Stimulated activated CD4-positive, alpha-beta T cell treated with anti-CD3 and anti-CD28 coated beads, TNF-alpha, amount 100 ng/mL, for 4 hours (primary cell): ENCODE data around the gene COL8A1.

ENCODE experiments used
- DNase-seq, 3 experiments: peaks; one replicate each; pipeline ENCODE4 v3.0.0-alpha.2; 2020; ENCODE audit warnings: low read depth in 3 of 3

COL8A1 gene

DNA sequence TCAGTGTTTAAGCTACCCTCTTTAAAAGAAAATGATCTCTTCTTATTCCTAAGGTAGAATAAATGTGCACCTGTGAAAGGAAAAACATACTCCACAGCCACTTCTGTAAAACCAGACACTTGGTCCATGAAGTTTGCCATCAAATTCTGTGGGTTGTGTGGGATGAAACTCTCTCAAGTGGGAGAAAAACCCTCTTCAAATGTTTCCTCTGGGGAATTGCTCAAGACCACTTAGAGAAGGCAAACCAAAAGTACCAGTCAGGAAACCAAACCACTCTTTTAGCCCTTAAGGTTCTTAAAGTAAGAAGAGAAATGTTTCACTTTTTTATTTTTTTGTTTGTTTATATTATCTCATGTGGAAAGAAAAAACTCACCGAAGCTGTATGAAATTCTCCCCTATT lies 1.2 kb downstream of the COL8A1 start:
- DNase-seq = no peak

DNA sequence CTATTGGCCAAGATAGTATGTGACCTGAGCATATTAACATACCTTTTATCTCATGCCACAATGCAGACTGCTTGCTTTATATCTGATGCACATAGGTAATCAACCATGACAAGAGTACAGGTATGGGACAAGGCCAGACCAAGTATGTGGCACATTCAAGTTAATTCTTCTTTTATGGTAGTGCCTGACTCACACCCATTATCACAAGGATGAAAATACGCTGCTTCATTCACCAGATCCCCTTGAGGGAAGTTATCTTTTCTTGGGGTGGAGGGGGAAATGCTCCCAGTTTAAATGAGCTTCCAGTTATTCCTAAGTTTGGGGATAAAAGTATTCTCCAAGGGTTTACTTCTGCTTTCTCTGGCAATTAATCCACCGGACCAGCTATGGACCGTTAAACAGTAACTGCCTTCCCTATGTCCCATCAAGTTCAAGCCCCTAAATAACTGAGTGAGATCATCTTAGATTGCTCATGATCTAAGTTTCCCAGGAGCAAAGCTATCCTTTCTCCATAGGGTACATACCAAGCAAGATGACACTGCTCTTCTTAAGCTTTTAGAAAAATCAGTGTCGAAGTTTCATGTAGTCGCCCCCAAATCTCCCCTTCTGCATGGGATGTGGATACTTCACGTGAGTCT lies 1.9 kb downstream of the COL8A1 start:
- no peak for DNase-seq

GRCh38 chr3:99641480-99641879 lies 3.1 kb downstream of the COL8A1 start:
- DNase-seq = no peak

DNA sequence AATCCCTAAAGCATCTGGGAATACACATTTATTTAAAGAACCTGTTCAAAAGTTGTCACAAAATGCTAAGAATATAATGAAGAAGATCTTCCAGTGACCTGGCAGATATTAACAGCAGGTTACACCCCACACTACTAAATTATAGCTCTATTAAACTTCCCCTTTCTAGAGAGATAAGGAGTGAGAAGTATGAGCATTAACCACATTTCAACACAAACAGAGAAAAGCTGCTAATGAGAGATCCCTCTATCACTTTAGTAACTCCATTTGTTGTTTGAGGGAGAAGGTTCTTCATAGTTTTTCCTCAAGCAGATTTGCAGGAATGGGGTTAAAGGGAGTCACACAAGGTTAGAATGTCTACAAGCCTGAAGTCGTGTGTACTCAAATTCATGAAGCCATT lies 3.6 kb downstream of the COL8A1 start:
- DNase-seq = no peak

DNA sequence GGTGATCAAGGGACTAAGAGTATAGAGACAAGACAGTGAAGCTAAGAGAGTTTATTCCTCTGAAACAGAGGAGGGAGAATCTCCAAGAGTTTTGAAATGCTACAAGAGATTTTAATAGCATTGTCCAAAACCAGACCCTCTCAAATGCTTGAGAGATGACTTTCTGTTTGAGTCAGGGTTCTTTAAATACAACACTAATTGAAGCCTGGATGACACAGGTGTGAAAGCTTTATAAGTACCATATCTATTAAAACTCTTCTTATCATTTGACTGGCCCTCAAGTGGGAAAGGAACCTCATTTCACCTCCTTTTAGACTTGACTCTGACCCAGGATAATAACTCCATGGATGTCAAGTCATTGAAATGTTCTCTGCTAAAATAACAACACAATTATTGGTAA lies 5.6 kb downstream of the COL8A1 start:
- DNase-seq = no peak

DNA sequence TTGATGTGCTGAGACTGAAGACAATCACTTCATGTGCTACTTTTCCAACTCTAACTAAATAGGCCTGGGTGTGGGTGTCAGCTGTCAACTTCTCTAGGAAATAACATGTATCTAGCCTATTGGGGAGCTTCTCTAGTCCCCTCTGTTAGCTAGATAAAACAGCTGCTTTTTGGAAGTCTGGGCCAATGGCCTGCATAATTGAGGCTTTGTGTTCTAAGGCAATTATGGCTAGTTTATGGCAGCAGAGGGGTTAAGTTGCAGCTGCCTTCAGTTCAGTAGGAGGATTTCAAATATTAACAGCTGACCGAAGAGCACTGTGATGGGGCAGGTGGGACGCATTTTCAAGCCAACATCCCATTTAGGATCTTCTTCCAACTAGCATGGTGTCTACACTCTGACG lies 6.4 kb downstream of the COL8A1 start:
- no peak for DNase-seq

- DNase-seq = no peak
These were observed 7.1 kb downstream of the COL8A1 start for GRCh38 chr3:99645277-99646106.

GRCh38 chr3:99646107-99646435 lies 7.7 kb downstream of the COL8A1 start:
- DNase-seq = no peak

- DNase-seq = no peak
These were observed 8.7 kb downstream of the COL8A1 start for GRCh38 chr3:99647081-99647480.

DNA sequence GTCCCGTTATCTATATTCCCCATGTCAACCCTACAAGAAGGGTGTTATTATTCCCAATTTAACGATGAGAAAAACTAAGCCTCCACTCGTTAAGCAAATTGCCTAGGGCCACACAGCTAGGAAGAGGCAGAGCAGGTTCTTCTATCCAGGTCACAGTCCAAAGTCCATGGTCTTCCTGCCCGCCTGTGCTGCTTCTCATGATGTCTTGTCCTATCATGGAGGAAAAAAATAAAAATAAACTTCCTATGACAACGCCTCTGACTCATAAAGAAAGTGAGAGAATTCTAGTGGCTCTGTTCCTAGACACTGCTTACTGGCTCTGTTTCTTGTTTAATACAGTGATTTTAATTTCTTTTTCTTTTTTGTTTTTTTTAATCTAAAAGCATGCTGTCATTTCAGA lies 9.7 kb downstream of the COL8A1 start:
- no peak for DNase-seq

DNA sequence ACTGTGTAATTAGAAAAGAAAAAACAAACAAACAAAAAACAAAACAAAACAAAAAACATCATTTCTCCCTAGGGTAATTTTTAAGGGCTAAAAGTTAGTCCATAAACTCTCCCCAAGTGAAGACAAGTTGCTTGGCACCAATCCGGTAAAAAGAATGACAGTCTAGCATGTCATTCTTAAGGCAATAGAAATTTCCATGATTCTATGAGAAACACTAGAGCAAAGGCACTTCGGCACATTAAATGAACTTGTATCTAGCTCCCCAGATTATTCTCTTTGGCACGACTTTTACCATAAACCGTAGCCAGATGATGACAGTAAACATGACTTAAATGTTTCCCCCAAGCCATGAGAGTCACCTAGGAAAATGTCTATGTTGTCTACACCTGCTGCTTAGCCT lies 10.1 kb downstream of the COL8A1 start:
- no peak for DNase-seq

DNA sequence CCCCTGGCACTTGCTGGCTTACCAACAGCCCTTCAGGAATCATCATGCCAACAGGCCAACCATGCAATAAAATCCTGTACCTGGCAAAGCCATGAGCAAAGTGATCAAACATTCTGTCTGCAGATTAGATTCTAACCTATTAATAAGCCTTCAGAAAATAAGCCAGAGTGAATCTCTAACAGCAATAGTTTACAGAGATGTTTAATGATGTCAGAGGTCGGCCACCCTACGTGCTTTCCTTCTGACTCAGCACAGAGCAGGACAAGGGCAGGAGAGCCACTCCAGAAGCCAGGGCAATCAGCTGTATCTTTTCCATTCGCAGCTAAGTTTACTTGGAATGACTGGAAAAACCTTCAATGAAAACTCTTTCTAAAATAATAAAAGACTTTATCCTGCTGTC lies 13.1 kb downstream of the COL8A1 start:
- no peak for DNase-seq

GRCh38 chr3:99656624-99657023 lies 18.2 kb downstream of the COL8A1 start:
- no peak for DNase-seq

DNA sequence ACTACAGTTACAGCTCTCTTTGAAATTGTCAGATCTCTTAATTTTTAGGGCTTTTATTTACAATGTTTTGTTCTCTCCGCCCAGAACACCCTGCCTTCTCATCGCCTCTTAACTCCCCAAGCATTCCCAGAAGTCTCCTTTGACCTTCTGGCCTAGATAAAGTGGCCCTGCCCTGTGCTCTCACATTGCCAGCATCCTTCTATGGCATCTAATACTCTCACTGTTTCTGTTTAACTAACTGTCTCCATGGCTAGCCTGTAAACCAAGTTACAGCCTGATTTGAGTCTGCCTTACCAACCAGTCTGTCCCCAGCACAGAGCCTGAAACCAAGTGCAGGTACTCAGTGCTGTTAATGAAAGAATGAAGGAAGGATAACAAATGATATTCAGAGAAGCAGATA lies 19.9 kb downstream of the COL8A1 start:
- no peak for DNase-seq

DNA sequence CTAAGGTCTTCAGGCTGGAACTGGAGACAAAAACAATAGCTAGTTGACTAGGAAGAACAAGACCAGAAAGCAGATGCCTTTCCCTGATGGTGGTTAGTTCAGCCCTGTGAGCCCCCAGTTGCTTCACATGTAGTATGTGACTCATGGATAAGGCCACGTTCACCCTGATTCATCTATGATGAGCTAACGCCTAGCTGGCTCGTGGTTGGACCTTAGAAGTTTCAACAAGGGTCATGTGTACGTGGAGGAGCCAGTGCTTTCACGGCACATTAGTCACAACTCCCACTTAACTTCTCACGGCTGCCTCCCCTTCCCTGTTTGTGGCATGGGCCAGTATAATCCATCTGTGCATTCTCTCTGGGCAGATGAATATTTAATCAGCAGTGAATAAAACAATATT lies 20.6 kb downstream of the COL8A1 start:
- no peak for DNase-seq

DNA sequence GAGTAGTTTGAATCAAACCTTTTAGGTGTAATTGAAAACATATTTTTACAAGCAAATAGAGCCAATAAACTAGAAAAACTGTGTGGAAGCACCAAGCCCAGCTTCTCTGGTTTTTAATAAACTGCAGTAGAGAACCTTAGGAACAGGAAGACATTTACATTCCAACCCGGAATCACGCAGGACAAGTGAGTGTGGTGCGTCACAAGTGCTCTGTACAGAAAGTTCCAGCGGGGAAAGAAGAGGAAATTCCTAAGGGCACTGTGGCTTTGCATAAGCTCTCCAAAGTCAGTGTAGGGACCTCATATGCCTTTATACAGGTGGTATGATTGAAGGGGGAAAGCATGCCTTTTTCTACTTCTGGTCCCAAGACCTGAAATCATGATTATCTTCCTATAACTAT lies 21.6 kb downstream of the COL8A1 start:
- no peak for DNase-seq

- no peak for DNase-seq
These were observed 24.6 kb downstream of the COL8A1 start for GRCh38 chr3:99662838-99663570.

GRCh38 chr3:99663977-99664376 lies 25.6 kb downstream of the COL8A1 start:
- no peak for DNase-seq

DNA sequence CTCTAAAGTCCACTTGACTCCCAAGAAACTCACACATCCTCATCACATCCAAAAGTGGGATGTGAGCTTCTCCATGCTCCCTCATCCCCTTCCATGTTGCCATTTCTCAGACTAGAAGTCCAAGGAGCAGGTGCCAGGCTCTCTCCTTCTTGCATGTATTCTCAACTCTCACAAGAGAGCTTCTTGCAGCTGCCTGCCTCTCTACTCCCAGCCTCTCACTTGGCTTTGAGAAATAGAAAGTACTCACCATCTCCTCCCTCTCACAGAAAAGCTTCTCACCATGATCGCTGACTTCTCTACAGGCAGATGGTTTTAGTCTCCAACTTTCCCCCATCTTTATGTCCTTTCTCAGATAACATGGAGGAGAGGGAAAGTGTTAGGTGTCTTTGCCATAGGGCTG lies 26.6 kb downstream of the COL8A1 start:
- DNase-seq = no peak

DNA sequence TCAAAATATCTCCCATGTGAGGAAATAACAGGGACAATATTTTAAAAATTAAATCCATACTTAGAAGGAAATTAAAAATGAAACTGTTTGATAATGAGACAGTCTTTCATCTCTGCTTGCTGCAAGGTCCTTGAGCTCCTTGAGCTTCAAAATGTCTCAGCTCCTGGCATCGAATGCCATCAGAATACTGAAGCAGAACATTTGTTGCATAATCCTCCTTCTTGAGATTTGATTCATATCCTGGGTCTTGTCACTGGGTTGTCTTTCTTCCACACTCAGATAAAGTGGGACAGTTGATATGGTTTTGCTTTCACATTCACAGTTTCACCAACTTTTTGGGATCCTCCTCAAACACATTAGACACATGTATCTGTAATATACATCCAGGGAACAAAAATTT lies 27.8 kb downstream of the COL8A1 start:
- DNase-seq = no peak

GRCh38 chr3:99668044-99668443 lies 29.6 kb downstream of the COL8A1 start:
- DNase-seq = no peak

DNA sequence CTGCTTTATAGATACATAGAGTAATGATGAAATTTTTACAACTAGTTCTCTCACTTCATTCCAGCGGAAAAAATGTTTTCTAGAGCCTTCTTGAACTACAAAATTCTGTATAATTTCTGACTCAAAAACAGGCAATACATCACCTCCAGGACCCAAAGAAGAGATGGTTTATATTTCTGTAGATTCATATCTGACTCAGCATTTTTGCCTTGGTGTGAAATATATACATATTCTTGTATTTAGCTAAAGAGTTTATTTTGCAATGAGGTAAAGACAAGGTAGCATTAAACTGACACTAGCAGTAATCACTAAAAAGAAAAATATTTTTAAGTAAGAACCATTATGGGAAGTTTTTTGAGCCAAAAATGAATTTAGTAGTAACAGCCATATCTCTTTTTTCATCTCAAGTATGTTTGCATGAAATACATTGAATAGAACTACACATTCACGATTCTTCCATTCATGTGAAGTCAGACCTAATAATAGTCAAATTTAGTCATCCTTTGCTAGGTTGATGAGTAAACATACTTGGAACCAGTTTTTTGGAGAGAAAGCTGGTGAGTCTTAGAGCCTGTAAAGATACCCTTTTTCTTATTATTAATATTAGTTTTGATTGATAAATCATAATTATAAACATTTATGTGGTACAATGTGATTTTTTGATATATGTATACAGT lies 31.6 kb downstream of the COL8A1 start:
- no peak for DNase-seq

GRCh38 chr3:99670556-99670950 lies 32.2 kb downstream of the COL8A1 start:
- DNase-seq = no peak
